ENCODE data around the gene RNF19B. TPM values are rescaled to one million over a fixed set of nuclear protein-coding genes. Genes with fewer than 3 reads are reported as not detected.

The RNF19B gene
- total RNA-seq, 1 experiment from 2014 or later: 15.0 TPM

GRCh38 chr1:32888677-32889420, 75.8 kb downstream of the RNF19B start:
- no peak overlapping the region for H2AK5ac ChIP-seq (ENCODE audit: insufficient read length, low read length)
- Mint-ChIP-seq H3K4me1 (peaks cover 2 to 25% of the 10 kb centered on the region in 2 experiments; a peak in 2 of 4 replicates), H3K27ac (no peak overlapping the region), H3K27me3 (ENCODE audit: low read depth) (peaks cover 84% of the 10 kb centered on the region), H3K9me3 (peaks cover 5 to 8% of the 10 kb centered on the region in 2 experiments; a peak in 4 of 5 replicates), H3K4me3 (no peak overlapping the region), H3K36me3 (ENCODE audit: insufficient read depth in 1 of 3, low read depth in 3 of 3) (peaks cover 0 to 5% (median 0%) of the 10 kb centered on the region in 3 experiments; a peak in 1 of 7 replicates)
- H2BK20ac ChIP-seq (ENCODE audit: low read depth, low read length, poor library complexity, severe bottlenecking): no peak overlapping the region
- H3K27ac ChIP-seq (ENCODE audit: insufficient read length, low read depth, low read length): no peak overlapping the region
- DNase-seq: no peak
- no peak overlapping the region for H2BK120ac ChIP-seq (ENCODE audit: low read depth, low read length, poor library complexity, severe bottlenecking)
- WGBS (ENCODE audit: extremely low coverage, insufficient read length, low lambda C conversion rate): no CpG with 5 or more reads among the region's 24 CpGs
- no peak overlapping the region for H3K18ac ChIP-seq (ENCODE audit: insufficient read length, low read depth, low read length)
- no peak overlapping the region for H2BK12ac ChIP-seq (ENCODE audit: insufficient read length, low read depth, low read length)
- no peak overlapping the region for H2BK15ac ChIP-seq (ENCODE audit: low read depth, low read length)
- no peak overlapping the region for H3K9ac ChIP-seq (ENCODE audit: extremely low read depth, insufficient read length, low read length)
- H4K8ac ChIP-seq (replicated peaks; ENCODE audit: insufficient read length, low read depth, low read length): no peak overlapping the region
- H3K14ac ChIP-seq (ENCODE audit: insufficient read depth, low read length): no peak overlapping the region
- H3K4me1 ChIP-seq (ENCODE audit: insufficient read depth, low read length): no peaks in the 10 kb centered on the region
- no peak overlapping the region for H3T11ph ChIP-seq (ENCODE audit: low read length)
- H3K23me2 ChIP-seq (ENCODE audit: insufficient read length, low read depth, low read length, poor library complexity, severe bottlenecking): no peaks in the 10 kb centered on the region
- no peaks in the 10 kb centered on the region for H3K79me2 ChIP-seq (ENCODE audit: insufficient read depth, low read length)
- H3K9me3 ChIP-seq (ENCODE audit: control insufficient read depth, low read depth, low read length): no peaks in the 10 kb centered on the region
- H3K27me3 ChIP-seq (ENCODE audit: insufficient read depth, low read length): no peaks in the 10 kb centered on the region; the same call in 1 of the 2 replicates
- no peak overlapping the region for H3K23ac ChIP-seq (ENCODE audit: insufficient read length, low read depth, low read length)
- TF ChIP-seq, protein P1, sequence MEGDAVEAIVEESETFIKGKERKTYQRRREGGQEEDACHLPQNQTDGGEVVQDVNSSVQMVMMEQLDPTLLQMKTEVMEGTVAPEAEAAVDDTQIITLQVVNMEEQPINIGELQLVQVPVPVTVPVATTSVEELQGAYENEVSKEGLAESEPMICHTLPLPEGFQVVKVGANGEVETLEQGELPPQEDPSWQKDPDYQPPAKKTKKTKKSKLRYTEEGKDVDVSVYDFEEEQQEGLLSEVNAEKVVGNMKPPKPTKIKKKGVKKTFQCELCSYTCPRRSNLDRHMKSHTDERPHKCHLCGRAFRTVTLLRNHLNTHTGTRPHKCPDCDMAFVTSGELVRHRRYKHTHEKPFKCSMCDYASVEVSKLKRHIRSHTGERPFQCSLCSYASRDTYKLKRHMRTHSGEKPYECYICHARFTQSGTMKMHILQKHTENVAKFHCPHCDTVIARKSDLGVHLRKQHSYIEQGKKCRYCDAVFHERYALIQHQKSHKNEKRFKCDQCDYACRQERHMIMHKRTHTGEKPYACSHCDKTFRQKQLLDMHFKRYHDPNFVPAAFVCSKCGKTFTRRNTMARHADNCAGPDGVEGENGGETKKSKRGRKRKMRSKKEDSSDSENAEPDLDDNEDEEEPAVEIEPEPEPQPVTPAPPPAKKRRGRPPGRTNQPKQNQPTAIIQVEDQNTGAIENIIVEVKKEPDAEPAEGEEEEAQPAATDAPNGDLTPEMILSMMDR (conservative IDR thresholded peaks at IDR 0.05): no peak
- peaks cover 3% of the 10 kb centered on the region for H4K20me1 ChIP-seq (ENCODE audit: control insufficient read depth, insufficient read depth, insufficient read length)
- no peak overlapping the region for H3K4me2 ChIP-seq (ENCODE audit: insufficient read depth, insufficient read length, low read length)
- H2BK5ac ChIP-seq (ENCODE audit: insufficient read length, low read length): no peak overlapping the region
- H3K56ac ChIP-seq (ENCODE audit: insufficient read length, low read depth, low read length): no peak overlapping the region
- no peak overlapping the region for H4K5ac ChIP-seq (ENCODE audit: insufficient read length, low read depth, low read length)
- no peaks in the 10 kb centered on the region for H3K79me1 ChIP-seq (ENCODE audit: insufficient read depth, low read depth, low read length, poor library complexity, severe bottlenecking)
- no peak overlapping the region for H2AFZ ChIP-seq (ENCODE audit: low read length)
- no peak overlapping the region for H4K91ac ChIP-seq (ENCODE audit: insufficient read length, low read depth, low read length)
- H3K4ac ChIP-seq (ENCODE audit: low read depth, low read length): no peak overlapping the region

All from H9 (cell line).